ES-I3 (cell line): ENCODE results near the gene TTC12.

Experiments
- H3K36me3 ChIP-seq: 2 replicates; pipeline ENCODE4 v1.6.1; 2013; ENCODE audit warnings: mild to moderate bottlenecking, low read length, control low read depth, moderate library complexity; ENCODE audit not compliant: insufficient read depth
- H3K4me1 ChIP-seq: 2 replicates; pipeline ENCODE4 v1.6.1; 2013; ENCODE audit warnings: mild to moderate bottlenecking, control low read depth, low read length; ENCODE audit not compliant: insufficient read depth
- H3K9ac ChIP-seq: 2 replicates; pipeline ENCODE4 v1.6.1; 2013; ENCODE audit warnings: low read depth, mild to moderate bottlenecking, low read length, moderate library complexity
- H3K9me3 ChIP-seq: 2 replicates; pipeline ENCODE4 v1.6.1; 2013; ENCODE audit warnings: mild to moderate bottlenecking, low read length, moderate library complexity; ENCODE audit not compliant: control insufficient read depth, insufficient read depth

TTC12 gene

GRCh38 chr11:113385749-113386148 lies 71.4 kb downstream of the TTC12 start:
- H3K9me3 ChIP-seq = no peaks in the 10 kb centered on the region
- H3K9ac ChIP-seq = no peak overlapping the region
- H3K4me1 ChIP-seq = peaks cover 13% of the 10 kb centered on the region; the same call in 1 of the 2 replicates
- no peaks in the 10 kb centered on the region for H3K36me3 ChIP-seq

GRCh38 chr11:113386866-113387265 lies 72.5 kb downstream of the TTC12 start:
- Histone ChIP-seq H3K9me3 (no peaks in the 10 kb centered on the region), H3K9ac (no peak overlapping the region), H3K4me1 (peaks cover 13% of the 10 kb centered on the region; the same call in 1 of the 2 replicates), H3K36me3 (no peaks in the 10 kb centered on the region)

- peaks cover 13% of the 10 kb centered on the region; the same call in 1 of the 2 replicates for H3K4me1 ChIP-seq
Observed at GRCh38 chr11:113387605-113388211, 73.3 kb downstream of the TTC12 start, which contains the start of gene ANKK1. Gene ANKK1 (plus strand): TSS chr11:113387779. CDS start chr11:113387885, 106 bp downstream.

GRCh38 chr11:113389272-113389671 lies 74.9 kb downstream of the TTC12 start:
- no peaks in the 10 kb centered on the region for H3K9me3 ChIP-seq
- no peak overlapping the region for H3K9ac ChIP-seq
- peaks cover 13% of the 10 kb centered on the region; the same call in 1 of the 2 replicates for H3K4me1 ChIP-seq
- no peaks in the 10 kb centered on the region for H3K36me3 ChIP-seq

More at GRCh38 chr11:113387605-113388211, 73.3 kb downstream of the TTC12 start, which contains the start of gene ANKK1:
- no peaks in the 10 kb centered on the region for H3K36me3 ChIP-seq
- H3K9me3 ChIP-seq = no peaks in the 10 kb centered on the region
- peak within 1 kb of the TSS; percentile 47 for H3K9ac ChIP-seq

GRCh38 chr11:113392236-113392921 lies 78.0 kb downstream of the TTC12 start:
- Histone ChIP-seq H3K36me3 (no peaks in the 10 kb centered on the region), H3K9me3 (no peaks in the 10 kb centered on the region), H3K9ac (no peak overlapping the region), H3K4me1 (0 out of 2 replicates have a peak, but pooled peaks cover 3% of the 10 kb centered on the region)

- Histone ChIP-seq H3K9ac (no peak overlapping the region), H3K9me3 (no peaks in the 10 kb centered on the region), H3K4me1 (0 out of 2 replicates have a peak, but pooled peaks cover 3% of the 10 kb centered on the region), H3K36me3 (no peaks in the 10 kb centered on the region)
Observed at GRCh38 chr11:113393501-113393985, 79.2 kb downstream of the TTC12 start.

GRCh38 chr11:113394919-113395318 lies 80.5 kb downstream of the TTC12 start:
- no peak overlapping the region for H3K9ac ChIP-seq
- no peaks in the 10 kb centered on the region for H3K36me3 ChIP-seq
- H3K4me1 ChIP-seq = no peaks in the 10 kb centered on the region
- no peaks in the 10 kb centered on the region for H3K9me3 ChIP-seq

- Histone ChIP-seq H3K4me1 (no peaks in the 10 kb centered on the region), H3K36me3 (no peaks in the 10 kb centered on the region), H3K9ac (no peak overlapping the region), H3K9me3 (no peaks in the 10 kb centered on the region)
Observed at GRCh38 chr11:113395782-113396336, 81.5 kb downstream of the TTC12 start.

- H3K9ac ChIP-seq = no peak overlapping the region
- H3K4me1 ChIP-seq = no peaks in the 10 kb centered on the region
- H3K9me3 ChIP-seq = no peaks in the 10 kb centered on the region
- no peaks in the 10 kb centered on the region for H3K36me3 ChIP-seq
Observed at GRCh38 chr11:113396690-113397089, 82.3 kb downstream of the TTC12 start.

- no peaks in the 10 kb centered on the region for H3K36me3 ChIP-seq
- H3K9ac ChIP-seq = no peak overlapping the region
- no peaks in the 10 kb centered on the region for H3K4me1 ChIP-seq
- no peaks in the 10 kb centered on the region for H3K9me3 ChIP-seq
Observed at GRCh38 chr11:113397212-113397611, 82.8 kb downstream of the TTC12 start.

GRCh38 chr11:113397821-113398220 lies 83.4 kb downstream of the TTC12 start:
- no peaks in the 10 kb centered on the region for H3K36me3 ChIP-seq
- H3K4me1 ChIP-seq = no peaks in the 10 kb centered on the region
- H3K9ac ChIP-seq = no peak overlapping the region
- no peaks in the 10 kb centered on the region for H3K9me3 ChIP-seq

GRCh38 chr11:113398669-113399430 lies 84.5 kb downstream of the TTC12 start:
- no peak overlapping the region for H3K9ac ChIP-seq
- no peaks in the 10 kb centered on the region for H3K36me3 ChIP-seq
- no peaks in the 10 kb centered on the region for H3K9me3 ChIP-seq
- no peaks in the 10 kb centered on the region for H3K4me1 ChIP-seq

GRCh38 chr11:113400631-113401230 lies 86.3 kb downstream of the TTC12 start:
- H3K9me3 ChIP-seq = no peaks in the 10 kb centered on the region
- no peaks in the 10 kb centered on the region for H3K36me3 ChIP-seq
- H3K9ac ChIP-seq = no peak overlapping the region
- no peaks in the 10 kb centered on the region for H3K4me1 ChIP-seq

GRCh38 chr11:113401718-113402117 lies 87.3 kb downstream of the TTC12 start:
- no peak overlapping the region for H3K9ac ChIP-seq
- no peaks in the 10 kb centered on the region for H3K4me1 ChIP-seq
- no peaks in the 10 kb centered on the region for H3K9me3 ChIP-seq
- no peaks in the 10 kb centered on the region for H3K36me3 ChIP-seq
